ENCODE results near the gene PHTF2.

The PHTF2 gene

GRCh38 chr7:77885155-77885554, 86.6 kb downstream of the PHTF2 start:
- Histone ChIP-seq H2AFZ (ENCODE audit: low read length) (no peak overlapping the region), H3K9me2 (ENCODE audit: low read depth, low read length) (no peaks in the 10 kb centered on the region), H3K27me3 (ENCODE audit: insufficient read depth, low read length) (no peaks in the 10 kb centered on the region), H3K4me3 (ENCODE audit: low read depth, low read length, poor library complexity, severe bottlenecking) (no peak overlapping the region), H3K4me1 (ENCODE audit: insufficient read depth, low read length, severe bottlenecking) (peaks cover 9% of the 10 kb centered on the region), H3K9ac (ENCODE audit: low read length) (no peak overlapping the region), H4K20me1 (ENCODE audit: insufficient read depth, low read length) (no peaks in the 10 kb centered on the region), H3K36me3 (ENCODE audit: insufficient read depth, low read length) (peaks cover 6% of the 10 kb centered on the region), H3K9me3 (ENCODE audit: low read length) (0 out of 2 replicates have a peak, but pooled peaks cover 4% of the 10 kb centered on the region), H3K79me2 (ENCODE audit: insufficient read depth, low read length) (peaks cover 13% of the 10 kb centered on the region), H3F3A (ENCODE audit: insufficient read depth, low read length) (0 out of 2 replicates have a peak, but pooled peaks cover 7% of the 10 kb centered on the region), H3K4me2 (ENCODE audit: low read length) (no peak overlapping the region), H3K27ac (ENCODE audit: low read depth, low read length, poor library complexity, severe bottlenecking) (no peak overlapping the region)
- TF ChIP-seq EZH2 (IDR thresholded peaks at IDR 0.05; ENCODE audit: borderline replicate concordance, low read length) (no peak), CTCF (IDR thresholded peaks at IDR 0.05; ENCODE audit: low read length) (no peak)

GRCh38 chr7:77887567-77887966, 89.0 kb downstream of the PHTF2 start:
- Histone ChIP-seq H4K20me1 (ENCODE audit: insufficient read depth, low read length) (no peaks in the 10 kb centered on the region), H3K4me2 (ENCODE audit: low read length) (no peak overlapping the region), H3K4me3 (ENCODE audit: low read depth, low read length, poor library complexity, severe bottlenecking) (no peak overlapping the region), H3K27me3 (ENCODE audit: insufficient read depth, low read length) (no peaks in the 10 kb centered on the region), H3K9me3 (ENCODE audit: low read length) (no peaks in the 10 kb centered on the region), H3K79me2 (ENCODE audit: insufficient read depth, low read length) (peaks cover 11% of the 10 kb centered on the region), H3K9me2 (ENCODE audit: low read depth, low read length) (no peaks in the 10 kb centered on the region), H3K36me3 (ENCODE audit: insufficient read depth, low read length) (peaks cover 6% of the 10 kb centered on the region; the same call in 1 of the 2 replicates), H2AFZ (ENCODE audit: low read length) (no peak overlapping the region), H3K9ac (ENCODE audit: low read length) (no peak overlapping the region), H3K4me1 (ENCODE audit: insufficient read depth, low read length, severe bottlenecking) (peaks cover 22% of the 10 kb centered on the region), H3F3A (ENCODE audit: insufficient read depth, low read length) (0 out of 2 replicates have a peak, but pooled peaks cover 4% of the 10 kb centered on the region), H3K27ac (ENCODE audit: low read depth, low read length, poor library complexity, severe bottlenecking) (no peak overlapping the region)
- TF ChIP-seq EZH2 (IDR thresholded peaks at IDR 0.05; ENCODE audit: borderline replicate concordance, low read length) (no peak), CTCF (IDR thresholded peaks at IDR 0.05; ENCODE audit: low read length) (no peak)

- Histone ChIP-seq H3K4me3 (ENCODE audit: low read depth, low read length, poor library complexity, severe bottlenecking) (no peak overlapping the region), H3F3A (ENCODE audit: insufficient read depth, low read length) (0 out of 2 replicates have a peak, but pooled peaks cover 4% of the 10 kb centered on the region), H3K4me1 (ENCODE audit: insufficient read depth, low read length, severe bottlenecking) (peaks cover 36% of the 10 kb centered on the region), H3K9ac (ENCODE audit: low read length) (no peak overlapping the region), H3K4me2 (ENCODE audit: low read length) (no peak overlapping the region), H3K27ac (ENCODE audit: low read depth, low read length, poor library complexity, severe bottlenecking) (peak overlapping the region; percentile 40), H3K9me2 (ENCODE audit: low read depth, low read length) (no peaks in the 10 kb centered on the region), H3K79me2 (ENCODE audit: insufficient read depth, low read length) (peaks cover 9% of the 10 kb centered on the region; the same call in 1 of the 2 replicates), H3K9me3 (ENCODE audit: low read length) (no peaks in the 10 kb centered on the region), H3K36me3 (ENCODE audit: insufficient read depth, low read length) (peaks cover 6% of the 10 kb centered on the region; the same call in 1 of the 2 replicates), H2AFZ (ENCODE audit: low read length) (no peak overlapping the region), H3K27me3 (ENCODE audit: insufficient read depth, low read length) (no peaks in the 10 kb centered on the region), H4K20me1 (ENCODE audit: insufficient read depth, low read length) (no peaks in the 10 kb centered on the region)
- no peak for TF ChIP-seq EZH2 (IDR thresholded peaks at IDR 0.05; ENCODE audit: borderline replicate concordance, low read length)
- no peak for TF ChIP-seq CTCF (IDR thresholded peaks at IDR 0.05; ENCODE audit: low read length)
Measured at GRCh38 chr7:77888998-77889397, 90.4 kb downstream of the PHTF2 start.
